AG04450 (cell line): ENCODE measurements around the gene PSAP. TPM values are rescaled to one million over a fixed set of nuclear protein-coding genes. Genes with fewer than 3 reads are reported as not detected.
"Not testable (repeated sequence)": the region's sequence is repeated elsewhere in the genome, so short reads cannot be mapped to it uniquely, and the experiment has no call there.

Experiments used
- CTCF ChIA-PET: fragments of 300-600, 350-600 bp; formaldehyde crosslinking; extraction: SDS; loops from one replicate; lab custom pipeline; 2022; ENCODE audit warnings: antibody characterized with exemption, inconsistent platforms; lab: Charles Lee
- POLR2A ChIA-PET: fragments of 350-600 bp; formaldehyde crosslinking; extraction: SDS; loops from one replicate; lab custom pipeline; 2021; ENCODE audit warnings: antibody characterized with exemption, inconsistent platforms; lab: Yijun Ruan, JAX
- DNase-seq: peaks from one replicate; pipeline ENCODE4 v3.0.0-alpha.2; 2011; ENCODE audit warnings: low read depth, low spot score
- H3K27ac ChIP-seq: one replicate; pipeline ENCODE4 v1.5.1; 2012; ENCODE audit warnings: low read depth, low read length, control low read depth
- H3K27me3 ChIP-seq: one replicate; pipeline ENCODE4 v1.6.0; 2012; ENCODE audit warnings: low read length; ENCODE audit not compliant: control insufficient read depth, insufficient read depth
- H3K4me3 ChIP-seq: 2 replicates; pipeline ENCODE4 v1.5.1; 2011; ENCODE audit warnings: mild to moderate bottlenecking, low read depth, low read length, control low read depth
- H3K9me3 ChIP-seq: 2 replicates; pipeline ENCODE4 v1.5.1; 2012; ENCODE audit warnings: low read length; ENCODE audit not compliant: control insufficient read depth, insufficient read depth
- CTCF ChIP-seq: IDR thresholded peaks from 2 replicates; pipeline ENCODE4 v1.5.1; 2011; ENCODE audit warnings: low read depth, low read length, control low read depth, inconsistent platforms
- polyA minus RNA-seq: library from RNA; depleted of rRNA, polyadenylated mRNA; stranded (reverse); fragments of >200 nt; gene quantifications from 2 replicates; pipeline ENCODE4 v1.2.3, GENCODE V29; 2011; rRNA and poly(A)+ RNA removed
- polyA plus RNA-seq: library from polyadenylated mRNA; depleted of rRNA; stranded (reverse); fragments of >200 nt; gene quantifications from 2 replicates; pipeline ENCODE4 v1.2.3, GENCODE V29; 2011; rRNA removed

The PSAP gene
- polyA plus RNA-seq (1,594 and 1,626 TPM in 2 replicates), polyA minus RNA-seq (458 and 576 TPM in 2 replicates)

GRCh38 chr10:71850743-71851464 lies at the start of gene PSAP:
PSAP (minus strand) TSS chr10:71851251; CDS start chr10:71851221, 30 bp downstream.
- no peak for TF ChIP-seq CTCF
- peak; percentile 94 for DNase-seq
- POLR2A ChIA-PET, result interaction anchor here (0.6 to 2.1 kb wide), 10 partner anchors 8 to 422 kb away, joined by 3 to 40 read pairs (median 3); partner anchors contain the start of gene VSIR
- Histone ChIP-seq H3K27ac (peak within 1 kb of the TSS; percentile 87), H3K9me3 (peaks cover 4% of the 10 kb centered on the region; the same call in 1 of the 2 replicates), H3K4me3 (peak within 1 kb of the TSS; percentile 99), H3K27me3 (no peaks in the 10 kb centered on the region)
- CTCF ChIA-PET, result interaction anchor here (0.8 to 1.7 kb wide), 3 partner anchors 9 to 77 kb away, joined by 3 to 4 read pairs (median 4); no protein-coding TSS in a partner anchor

- no peak for TF ChIP-seq CTCF
- Histone ChIP-seq H3K27me3 (peaks cover 2% of the 10 kb centered on the region), H3K9me3 (no peaks in the 10 kb centered on the region), H3K4me3 (no peak overlapping the region), H3K27ac (no peak overlapping the region)
- POLR2A ChIA-PET, result no interaction called here
- no peak for DNase-seq
- CTCF ChIA-PET, result interaction anchor here (0.7 to 7.1 kb wide), 2 partner anchors 109 to 146 kb away, joined by 3 to 168 read pairs; no protein-coding TSS in a partner anchor
Measured at GRCh38 chr10:71900441-71901180, 49.6 kb upstream of the PSAP start.

GRCh38 chr10:71899665-71900412 lies 48.8 kb upstream of the PSAP start:
- no peak overlapping the region for H3K27ac ChIP-seq
- DNase-seq, result no peak
- no peaks in the 10 kb centered on the region for H3K9me3 ChIP-seq
- TF ChIP-seq CTCF, result no peak
- H3K4me3 ChIP-seq, result no peak overlapping the region
- ChIA-PET CTCF (interaction anchor here (7.1 kb wide), 1 partner anchor 147 kb away, joined by 168 read pairs; no protein-coding TSS in a partner anchor), POLR2A (no interaction called here)
- H3K27me3 ChIP-seq, result peaks cover 2% of the 10 kb centered on the region

GRCh38 chr10:71898346-71898745 lies 47.3 kb upstream of the PSAP start:
- not testable (repeated sequence) for H3K9me3 ChIP-seq, H3K4me3 ChIP-seq, H3K27me3 ChIP-seq, H3K27ac ChIP-seq, DNase-seq
- POLR2A ChIA-PET, result interaction anchor here (0.7 kb wide), 1 partner anchor 377 kb away, joined by 11 read pairs; no protein-coding TSS in a partner anchor
- CTCF ChIA-PET, result interaction anchor here (0.6 to 7.1 kb wide), 11 partner anchors 18 to 523 kb away, joined by 3 to 168 read pairs (median 5); no protein-coding TSS in a partner anchor

- POLR2A ChIA-PET, result no interaction called here
- Histone ChIP-seq H3K4me3 (no peak overlapping the region), H3K9me3 (no peaks in the 10 kb centered on the region), H3K27ac (no peak overlapping the region), H3K27me3 (peaks cover 5% of the 10 kb centered on the region)
- CTCF ChIA-PET, result interaction anchor here (0.6 to 7.1 kb wide), 6 partner anchors 10 to 327 kb away, joined by 3 to 168 read pairs (median 3); no protein-coding TSS in a partner anchor
- no peak for TF ChIP-seq CTCF
- DNase-seq, result no peak
Measured at GRCh38 chr10:71893920-71894319, 42.9 kb upstream of the PSAP start.
